Lower leg skin (tissue), 4 donors: ENCODE results near the gene OR5AC2. TPM values are rescaled to one million over a fixed set of nuclear protein-coding genes. Genes with fewer than 3 reads are reported as not detected.
A peak's percentile ranks its signal among the peaks of the same experiment; 100 is the strongest.

Experiments used
- DNase-seq, 2 donors: peaks; one replicate each; pipeline ENCODE4 v3.0.0-alpha.2; 2019; ENCODE audit warnings: low spot score in 2 of 2
- H3K4me3 ChIP-seq: fragments of 200-600 bp; sonication (generic); 2 replicates; pipeline ENCODE4 v1.5.1; 2017; ENCODE audit warnings: mild to moderate bottlenecking, low read depth; ENCODE audit not compliant: poor library complexity, severe bottlenecking
- POLR2A ChIP-seq, 2 donors: fragments of 450-650 bp; IDR thresholded peaks; one replicate each; pipeline ENCODE4 v1.6.1; 2016 to 2017; ENCODE audit warnings: antibody characterized with exemption in 2 of 2, mild to moderate bottlenecking in 1 of 2, moderate library complexity in 1 of 2
- WGBS, 2 donors: methylation state at CpG; one replicate each; pipeline ENCODE4 v1.1.5; 2018; 5-methylcytosine and 5-hydroxymethylcytosine counted together
- intact Hi-C: fragments of 100-400 bp; cut with DNase I; formaldehyde crosslinking; loops from one replicate; pipeline ENCODE4 v1.15.0; 2023; ENCODE audit warnings: low total_unique reads
- total RNA-seq, 4 donors: library from RNA; depleted of rRNA; stranded (reverse); fragments of >200 nt; gene quantifications; one replicate each; pipeline ENCODE4 v1.1.0, GENCODE V29; 2016
- TF ChIP-seq, protein P1 (sequence below), 3 donors: fragments of 450-650 bp; IDR thresholded peaks; one replicate each; pipeline ENCODE4 v1.5.1; 2016; ENCODE audit warnings: antibody characterized with exemption in 3 of 3, mild to moderate bottlenecking in 3 of 3, moderate library complexity in 2 of 3

The OR5AC2 gene, protein sequence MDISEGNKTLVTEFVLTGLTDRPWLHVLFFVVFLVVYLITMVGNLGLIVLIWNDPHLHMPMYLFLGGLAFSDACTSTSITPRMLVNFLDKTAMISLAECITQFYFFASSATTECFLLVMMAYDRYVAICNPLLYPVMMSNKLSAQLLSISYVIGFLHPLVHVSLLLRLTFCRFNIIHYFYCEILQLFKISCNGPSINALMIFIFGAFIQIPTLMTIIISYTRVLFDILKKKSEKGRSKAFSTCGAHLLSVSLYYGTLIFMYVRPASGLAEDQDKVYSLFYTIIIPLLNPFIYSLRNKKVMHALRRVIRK
- total RNA-seq, result not detected

DNA sequence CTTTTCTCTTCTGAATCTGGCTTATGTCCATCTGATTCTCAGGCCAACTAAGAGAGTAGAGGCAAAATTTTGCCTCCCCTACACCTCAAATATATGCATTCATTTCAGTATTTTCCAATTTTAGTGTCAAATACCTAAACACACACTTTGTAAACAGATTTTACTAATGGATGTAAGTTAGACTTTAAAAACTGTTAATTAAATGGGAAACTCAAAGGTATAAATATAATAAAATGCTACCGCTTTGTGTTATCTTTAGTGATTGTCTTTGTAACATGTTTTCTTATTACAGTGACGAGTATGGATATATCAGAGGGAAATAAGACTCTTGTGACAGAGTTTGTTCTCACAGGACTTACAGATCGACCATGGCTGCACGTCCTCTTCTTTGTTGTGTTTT is at the start of gene OR5AC2:
OR5AC2 (plus strand) TSS at position 301 of the 400 bp plus-strand sequence; CDS start at position 301, 0 bp downstream.
- TF ChIP-seq POLR2A (IDR thresholded peaks at IDR 0.05), result no peak
- TF ChIP-seq, protein P1, sequence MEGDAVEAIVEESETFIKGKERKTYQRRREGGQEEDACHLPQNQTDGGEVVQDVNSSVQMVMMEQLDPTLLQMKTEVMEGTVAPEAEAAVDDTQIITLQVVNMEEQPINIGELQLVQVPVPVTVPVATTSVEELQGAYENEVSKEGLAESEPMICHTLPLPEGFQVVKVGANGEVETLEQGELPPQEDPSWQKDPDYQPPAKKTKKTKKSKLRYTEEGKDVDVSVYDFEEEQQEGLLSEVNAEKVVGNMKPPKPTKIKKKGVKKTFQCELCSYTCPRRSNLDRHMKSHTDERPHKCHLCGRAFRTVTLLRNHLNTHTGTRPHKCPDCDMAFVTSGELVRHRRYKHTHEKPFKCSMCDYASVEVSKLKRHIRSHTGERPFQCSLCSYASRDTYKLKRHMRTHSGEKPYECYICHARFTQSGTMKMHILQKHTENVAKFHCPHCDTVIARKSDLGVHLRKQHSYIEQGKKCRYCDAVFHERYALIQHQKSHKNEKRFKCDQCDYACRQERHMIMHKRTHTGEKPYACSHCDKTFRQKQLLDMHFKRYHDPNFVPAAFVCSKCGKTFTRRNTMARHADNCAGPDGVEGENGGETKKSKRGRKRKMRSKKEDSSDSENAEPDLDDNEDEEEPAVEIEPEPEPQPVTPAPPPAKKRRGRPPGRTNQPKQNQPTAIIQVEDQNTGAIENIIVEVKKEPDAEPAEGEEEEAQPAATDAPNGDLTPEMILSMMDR (IDR thresholded peaks at IDR 0.05), result no peak
- DNase-seq, result no peak
- H3K4me3 ChIP-seq, result no peak within 1 kb of the TSS
- intact Hi-C loops, result no loop called here
- 88 to 94% methylated on average over 4 of the region's 4 CpGs for WGBS, 2 donors

DNA sequence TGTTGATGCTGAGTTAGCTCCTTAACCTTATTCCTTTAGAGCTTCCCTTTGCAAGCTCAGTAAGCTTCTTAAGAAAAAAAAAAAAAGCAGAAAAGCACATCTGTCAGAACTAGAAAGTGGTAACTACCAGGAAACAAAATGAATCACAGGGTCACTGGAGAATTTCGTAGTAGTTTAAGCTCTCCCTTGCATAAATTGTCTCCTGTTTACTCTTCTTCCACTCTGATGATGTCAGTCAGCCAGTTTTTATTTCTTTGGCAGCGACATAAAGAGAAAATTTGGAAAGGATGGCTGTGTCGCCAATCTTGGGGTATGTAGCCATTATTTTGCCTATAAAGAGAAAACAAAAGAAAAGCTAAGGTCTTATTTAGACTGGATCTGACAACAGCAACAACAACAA is 48.7 kb upstream of the OR5AC2 start:
- TF ChIP-seq, protein P1 (IDR thresholded peaks at IDR 0.05), result no peak
- TF ChIP-seq POLR2A (IDR thresholded peaks at IDR 0.05), result no peak
- no peak for DNase-seq
- H3K4me3 ChIP-seq, result no peak overlapping the region
- WGBS, 2 donors, result 37 to 49% methylated on average over 3 of the region's 3 CpGs
- intact Hi-C loops, result no loop called here

DNA sequence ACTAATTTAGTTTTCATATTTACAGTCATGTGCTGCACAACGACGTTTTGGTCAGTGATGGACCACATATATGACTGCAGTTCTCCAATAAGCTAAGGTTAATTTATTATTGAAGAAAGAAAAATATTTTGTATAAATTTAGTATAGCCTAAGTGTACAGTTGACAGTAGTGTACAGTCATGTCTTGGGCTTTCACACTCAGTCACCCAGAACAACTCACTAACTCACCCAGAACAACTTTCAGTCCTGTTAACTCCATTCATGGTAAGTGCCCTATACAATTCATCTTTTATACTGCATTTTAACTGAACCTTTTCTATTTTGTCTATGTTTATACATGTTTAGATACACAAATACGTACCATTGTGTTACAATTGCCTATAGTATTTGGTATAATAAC is 48.1 kb upstream of the OR5AC2 start:
- 77 to 79% methylated on average over 3 of the region's 3 CpGs for WGBS, 2 donors
- TF ChIP-seq, protein P1 (IDR thresholded peaks at IDR 0.05), result no peak
- no peak for TF ChIP-seq POLR2A (IDR thresholded peaks at IDR 0.05)
- H3K4me3 ChIP-seq, result no peak overlapping the region
- no peak for DNase-seq
- intact Hi-C loops, result no loop called here

- WGBS, 2 donors, result 12 to 16% methylated on average over 13 of the region's 13 CpGs
- DNase-seq, result peak in 1 of 2 donors; percentile 76
- intact Hi-C loops, result loop anchor here (10.0 kb wide), 1 partner anchor 285 kb away; no protein-coding TSS in a partner anchor
- TF ChIP-seq POLR2A (IDR thresholded peaks at IDR 0.05), result no peak
- TF ChIP-seq, protein P1 (IDR thresholded peaks at IDR 0.05), result peak in 1 of 3 donors; percentile 85
- H3K4me3 ChIP-seq, result no peak overlapping the region
Measured at GRCh38 chr3:98039322-98040024, 47.5 kb upstream of the OR5AC2 start.

DNA sequence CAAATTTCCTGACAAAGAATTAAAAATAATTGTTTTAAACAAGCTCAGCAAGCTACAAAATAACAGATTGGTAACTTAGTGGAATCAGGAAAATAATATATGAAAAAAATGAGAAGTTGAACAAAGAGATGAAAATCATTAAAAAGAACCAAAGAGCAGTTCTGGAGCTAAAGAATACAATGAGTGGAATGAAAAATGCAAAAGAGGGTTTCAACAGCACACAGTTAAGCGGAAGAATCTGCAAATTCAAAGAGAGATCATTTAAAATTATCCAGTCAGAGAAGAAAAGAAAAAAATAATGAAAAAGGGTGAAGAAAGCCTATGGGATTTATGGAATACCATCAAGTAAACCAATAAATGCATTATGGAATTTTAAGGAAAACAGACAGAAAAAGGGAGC is 45.6 kb upstream of the OR5AC2 start:
- TF ChIP-seq POLR2A (IDR thresholded peaks at IDR 0.05), result no peak
- TF ChIP-seq, protein P1 (IDR thresholded peaks at IDR 0.05), result no peak
- H3K4me3 ChIP-seq, result no peak overlapping the region
- intact Hi-C loops, result loop anchor here (10.0 kb wide), 1 partner anchor 283 kb away; no protein-coding TSS in a partner anchor
- no peak for DNase-seq
- 89 to 91% methylated on average over 1 of the region's 1 CpG for WGBS, 2 donors
